ENCODE data around the gene GNPAT. TPM values are rescaled to one million over a fixed set of nuclear protein-coding genes. Genes with fewer than 3 reads are reported as not detected.

GNPAT gene
- total and polyA plus RNA-seq, 2 of the 8 experiments (the other 6 are each of a cell fraction or from before 2014, with no cell fraction given): 22.9 to 47.4 TPM

DNA sequence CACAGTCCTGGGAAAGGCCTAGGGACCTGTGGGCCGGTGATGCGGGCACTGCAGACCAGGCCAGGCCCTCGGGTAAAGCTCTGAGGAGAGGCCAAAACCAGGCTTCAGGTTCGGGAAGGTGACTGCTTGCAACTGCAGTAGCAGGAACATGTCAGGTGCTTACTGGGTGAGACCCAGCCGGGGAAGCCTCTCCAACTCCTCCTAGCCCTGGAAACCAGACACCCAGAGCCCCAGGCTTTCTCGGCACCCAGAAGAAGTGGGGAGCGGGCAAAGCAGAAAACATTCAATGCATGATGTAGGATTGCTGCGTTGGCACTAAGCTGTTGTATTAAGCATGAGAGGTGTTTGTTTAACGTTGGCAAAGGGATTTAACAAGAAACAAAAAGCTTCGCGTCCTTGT is 20.2 kb upstream of the GNPAT start:
- Histone ChIP-seq H4K91ac (replicated peaks; ENCODE audit: insufficient read length, low read length) (no peak overlapping the region), H3K14ac (ENCODE audit: insufficient read length) (no peak overlapping the region), H3K79me1 (ENCODE audit: low read depth, low read length) (no peaks in the 10 kb centered on the region), H3K4ac (replicated peaks; ENCODE audit: insufficient read length, low read depth, low read length) (no peak overlapping the region), H3K79me2 (ENCODE audit: control insufficient read depth in 1 of 2, insufficient read depth in 2 of 2, low read length in 2 of 2) (no peaks in the 10 kb centered on the region), H3K23me2 (ENCODE audit: low read depth, low read length) (no peaks in the 10 kb centered on the region), H4K5ac (ENCODE audit: insufficient read length, low read depth, low read length) (no peak overlapping the region), H4K20me1 (replicated peaks in 1 of 2; ENCODE audit: control insufficient read depth in 1 of 2, insufficient read depth in 2 of 2, low read length in 2 of 2) (no peaks in the 10 kb centered on the region), H3K4me3 (ENCODE audit: extremely low read depth in 1 of 4, insufficient read depth in 2 of 4, low read depth in 3 of 4, low read length in 4 of 4) (no peak overlapping the region), H4K8ac (ENCODE audit: extremely low read depth, insufficient read depth, low read length) (no peak overlapping the region), H3K56ac (replicated peaks; ENCODE audit: insufficient read length, low read depth, low read length) (no peak overlapping the region), H2BK120ac (replicated peaks; ENCODE audit: low read depth, low read length) (no peak overlapping the region), H3K18ac (ENCODE audit: extremely low read depth, low read length) (no peak overlapping the region), H3K27ac (ENCODE audit: low read depth, low read length) (no peak overlapping the region), H2AFZ (ENCODE audit: low read length) (no peak overlapping the region), H3K9me3 (ENCODE audit: insufficient read depth in 2 of 2, low read depth in 1 of 2, low read length in 1 of 2) (no peaks in the 10 kb centered on the region), H2BK15ac (ENCODE audit: low read length) (no peak overlapping the region), H2AK5ac (ENCODE audit: low read depth, low read length) (no peak overlapping the region), H3K27me3 (replicated peaks in 1 of 4; ENCODE audit: control insufficient read depth in 3 of 4, extremely low read depth in 1 of 4, insufficient read depth in 3 of 4, low read length in 3 of 4) (peaks cover 3 to 19% (median 10%) of the 10 kb centered on the region in 4 experiments; a peak in 6 of 7 replicates), H2BK20ac (ENCODE audit: low read length) (no peak overlapping the region), H3K4me1 (replicated peaks in 1 of 4; ENCODE audit: control insufficient read depth in 3 of 4, insufficient read depth in 4 of 4, low read length in 3 of 4) (peaks cover 0 to 4% (median under 1%) of the 10 kb centered on the region in 4 experiments; a peak in 2 of 7 replicates), H3K4me2 (ENCODE audit: insufficient read depth in 1 of 2, low read depth in 2 of 2, low read length in 2 of 2) (no peak overlapping the region), H3K36me3 (ENCODE audit: control insufficient read depth in 2 of 4, insufficient read depth in 4 of 4, low read length in 3 of 4) (peaks cover 0 to 13% (median 7%) of the 10 kb centered on the region in 4 experiments; a peak in 5 of 8 replicates), H2BK5ac (ENCODE audit: low read depth, low read length) (no peak overlapping the region), H2BK12ac (ENCODE audit: low read depth, low read length) (no peak overlapping the region), H3K9ac (replicated peaks in 1 of 4; ENCODE audit: extremely low read depth in 1 of 4, low read depth in 3 of 4, low read length in 3 of 4) (no peak overlapping the region), H3K23ac (ENCODE audit: insufficient read length) (no peak overlapping the region)
- WGBS, 2 experiments (ENCODE audit: extremely low coverage in 1 of 2, insufficient coverage in 1 of 2, insufficient read length in 1 of 2, insufficient replicate concordance in 2 of 2, low coverage in 1 of 2, low lambda C conversion rate in 2 of 2, missing lambda C conversion rate in 1 of 2): 94% methylated on average over 11 of the region's 11 CpGs; no CpG with 5 or more reads in 1 of the 2 experiments
- ChIA-PET CTCF (ENCODE audit: partially characterized antibody) (interaction anchor here (0.6 to 1.6 kb wide), 2 partner anchors 10 to 536 kb away, joined by 3 to 8 read pairs; no protein-coding TSS in a partner anchor), POLR2A (ENCODE audit: partially characterized antibody) (no interaction called here)
- FAIRE-seq (no peak), DNase-seq (ENCODE audit: low read depth in 1 of 2, low spot score in 2 of 2) (no peak)
- TF ChIP-seq YY1 (IDR thresholded peaks at IDR 0.05; ENCODE audit: low read depth, low read length) (no peak), SP4 (IDR thresholded peaks at IDR 0.05; ENCODE audit: low read length) (no peak), ASH2L (IDR thresholded peaks at IDR 0.05; ENCODE audit: low read length) (no peak), JUND (IDR thresholded peaks at IDR 0.05; ENCODE audit: low read length) (no peak), POLR2A (IDR thresholded peaks at IDR 0.05; ENCODE audit: control extremely low read depth in 1 of 2, low read depth in 2 of 2, low read length in 2 of 2) (no peak), SIX5 (IDR thresholded peaks at IDR 0.05; ENCODE audit: low read depth, low read length) (no peak), SIRT6 (IDR thresholded peaks at IDR 0.05; ENCODE audit: low read length) (no peak), HDAC6 (IDR thresholded peaks at IDR 0.05; ENCODE audit: low read depth, low read length) (no peak), RNF2 (IDR thresholded peaks at IDR 0.05; ENCODE audit: borderline replicate concordance, low read depth, low read length, missing control alignments, poor library complexity, severe bottlenecking) (no peak)
- TF ChIP-seq, protein P1, sequence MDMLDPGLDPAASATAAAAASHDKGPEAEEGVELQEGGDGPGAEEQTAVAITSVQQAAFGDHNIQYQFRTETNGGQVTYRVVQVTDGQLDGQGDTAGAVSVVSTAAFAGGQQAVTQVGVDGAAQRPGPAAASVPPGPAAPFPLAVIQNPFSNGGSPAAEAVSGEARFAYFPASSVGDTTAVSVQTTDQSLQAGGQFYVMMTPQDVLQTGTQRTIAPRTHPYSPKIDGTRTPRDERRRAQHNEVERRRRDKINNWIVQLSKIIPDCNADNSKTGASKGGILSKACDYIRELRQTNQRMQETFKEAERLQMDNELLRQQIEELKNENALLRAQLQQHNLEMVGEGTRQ (IDR thresholded peaks at IDR 0.05; ENCODE audit: low read length): no peak
- TF ChIP-seq, protein P2, sequence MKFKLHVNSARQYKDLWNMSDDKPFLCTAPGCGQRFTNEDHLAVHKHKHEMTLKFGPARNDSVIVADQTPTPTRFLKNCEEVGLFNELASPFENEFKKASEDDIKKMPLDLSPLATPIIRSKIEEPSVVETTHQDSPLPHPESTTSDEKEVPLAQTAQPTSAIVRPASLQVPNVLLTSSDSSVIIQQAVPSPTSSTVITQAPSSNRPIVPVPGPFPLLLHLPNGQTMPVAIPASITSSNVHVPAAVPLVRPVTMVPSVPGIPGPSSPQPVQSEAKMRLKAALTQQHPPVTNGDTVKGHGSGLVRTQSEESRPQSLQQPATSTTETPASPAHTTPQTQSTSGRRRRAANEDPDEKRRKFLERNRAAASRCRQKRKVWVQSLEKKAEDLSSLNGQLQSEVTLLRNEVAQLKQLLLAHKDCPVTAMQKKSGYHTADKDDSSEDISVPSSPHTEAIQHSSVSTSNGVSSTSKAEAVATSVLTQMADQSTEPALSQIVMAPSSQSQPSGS (IDR thresholded peaks at IDR 0.05; ENCODE audit: low read length): no peak
- TF ChIP-seq, protein P3, sequence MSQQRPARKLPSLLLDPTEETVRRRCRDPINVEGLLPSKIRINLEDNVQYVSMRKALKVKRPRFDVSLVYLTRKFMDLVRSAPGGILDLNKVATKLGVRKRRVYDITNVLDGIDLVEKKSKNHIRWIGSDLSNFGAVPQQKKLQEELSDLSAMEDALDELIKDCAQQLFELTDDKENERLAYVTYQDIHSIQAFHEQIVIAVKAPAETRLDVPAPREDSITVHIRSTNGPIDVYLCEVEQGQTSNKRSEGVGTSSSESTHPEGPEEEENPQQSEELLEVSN (IDR thresholded peaks at IDR 0.05): no peak
